D721Med (cell line): ENCODE results near the gene DMRTB1.

Experiments used
- DNase-seq: peaks from one replicate; pipeline ENCODE4 v3.0.0; 2011; ENCODE audit warnings: low spot score; ENCODE audit not compliant: insufficient read length
- FAIRE-seq: peaks from 2 replicates; lab custom pipeline; 2011; peaks lifted over from hg19 to GRCh38; lab: Jason Lieb, UNC
- CTCF ChIP-seq: IDR thresholded peaks from 2 replicates; pipeline ENCODE4 v1.5.1; 2012; ENCODE audit warnings: mild to moderate bottlenecking, control low read depth; ENCODE audit not compliant: insufficient read depth; ENCODE audit errors: missing control alignments

The DMRTB1 gene

GRCh38 chr1:53448241-53448841, 10.9 kb upstream of the DMRTB1 start:
- no peak for DNase-seq
- FAIRE-seq = no peak
- no peak for TF ChIP-seq CTCF

- FAIRE-seq = no peak
- no peak for TF ChIP-seq CTCF
- DNase-seq = no peak
Measured at GRCh38 chr1:53449021-53449420, 10.2 kb upstream of the DMRTB1 start.

GRCh38 chr1:53449693-53450092, 9.5 kb upstream of the DMRTB1 start:
- TF ChIP-seq CTCF = no peak

GRCh38 chr1:53450225-53450624, 9.0 kb upstream of the DMRTB1 start:
- DNase-seq (no peak), FAIRE-seq (no peak)
- TF ChIP-seq CTCF = peak; percentile 49

More at GRCh38 chr1:53449693-53450092, 9.5 kb upstream of the DMRTB1 start:
- no peak for FAIRE-seq
- DNase-seq = no peak

GRCh38 chr1:53454019-53454418, 5.2 kb upstream of the DMRTB1 start:
- DNase-seq (no peak), FAIRE-seq (no peak)
- TF ChIP-seq CTCF = no peak

GRCh38 chr1:53455364-53455991, 3.7 kb upstream of the DMRTB1 start:
- FAIRE-seq = no peak
- DNase-seq = no peak
- no peak for TF ChIP-seq CTCF

GRCh38 chr1:53458634-53459033, 565 bp upstream of the DMRTB1 start:
- DNase-seq (no peak), FAIRE-seq (no peak)
- TF ChIP-seq CTCF = no peak
